Activated CD4-positive, alpha-beta T cell treated with anti-CD3 and anti-CD28 coated beads for 1 hour (primary cell): Measurements from ENCODE around the gene FBXW11.

Experiments
- DNase-seq: peaks from one replicate; pipeline ENCODE4 v3.0.0-alpha.2; 2020

The FBXW11 gene

GRCh38 chr5:171838066-171838465 is 168.4 kb downstream of the FBXW11 start:
- no peak for DNase-seq

DNA sequence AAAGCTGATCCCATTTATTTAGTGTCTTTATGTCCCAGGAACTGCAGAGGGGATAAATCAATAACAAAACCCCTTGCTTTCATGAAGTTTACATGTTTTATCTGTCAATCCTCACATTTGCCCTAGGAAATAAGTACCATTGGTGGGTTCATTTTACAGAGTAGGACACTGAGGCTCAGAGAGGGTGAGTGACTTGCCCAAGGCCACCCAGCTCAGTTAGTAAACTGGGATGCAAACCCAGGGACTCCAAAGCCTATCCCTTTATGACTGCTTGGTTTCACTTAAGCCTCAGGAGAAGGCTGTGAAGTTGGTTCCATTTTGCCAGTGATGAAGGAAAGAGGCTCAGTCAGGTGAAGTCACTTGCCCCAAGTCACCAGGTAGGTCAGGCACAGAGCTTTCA is 168.9 kb downstream of the FBXW11 start:
- DNase-seq: no peak

DNA sequence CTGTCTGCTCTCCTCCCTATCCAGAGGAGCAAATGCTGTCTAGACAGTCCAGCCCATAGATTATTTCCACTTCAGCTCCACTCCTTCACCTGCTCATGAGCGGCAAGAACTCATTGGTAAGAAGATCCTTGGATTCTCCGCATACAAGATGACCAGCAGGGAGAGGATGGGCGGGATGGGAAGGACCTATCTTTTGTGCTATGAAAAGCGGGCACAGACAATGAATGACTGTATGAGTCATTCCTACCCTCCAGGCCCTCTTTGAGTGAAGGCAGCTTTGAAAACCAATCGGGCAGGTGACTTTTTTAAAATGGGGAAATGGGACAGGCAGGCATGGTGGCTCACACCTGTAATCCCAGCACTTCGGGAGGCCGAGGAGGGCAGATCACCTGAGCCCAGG is 171.4 kb downstream of the FBXW11 start:
- DNase-seq: no peak

- DNase-seq: no peak
Measured at GRCh38 chr5:171834461-171834860, 172.0 kb downstream of the FBXW11 start.

DNA sequence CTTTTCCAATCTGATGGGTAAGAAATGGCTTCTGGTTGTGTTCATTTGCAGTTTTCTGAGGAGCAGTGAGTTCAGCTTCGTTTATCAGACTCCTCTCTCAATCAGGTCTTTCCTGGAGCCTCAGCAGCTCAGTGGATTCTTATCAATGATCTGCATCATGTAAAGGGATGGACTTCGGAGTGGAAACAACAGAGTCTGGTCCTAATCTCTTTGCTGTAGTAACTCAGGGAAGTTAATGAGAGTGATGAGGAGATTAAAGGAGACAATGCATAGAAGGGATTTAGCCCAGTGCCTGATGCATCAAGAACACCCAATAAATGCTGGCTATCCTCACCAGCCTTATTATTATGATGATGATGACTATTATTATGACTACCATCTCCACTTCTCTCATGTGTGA is 173.7 kb downstream of the FBXW11 start:
- no peak for DNase-seq

DNA sequence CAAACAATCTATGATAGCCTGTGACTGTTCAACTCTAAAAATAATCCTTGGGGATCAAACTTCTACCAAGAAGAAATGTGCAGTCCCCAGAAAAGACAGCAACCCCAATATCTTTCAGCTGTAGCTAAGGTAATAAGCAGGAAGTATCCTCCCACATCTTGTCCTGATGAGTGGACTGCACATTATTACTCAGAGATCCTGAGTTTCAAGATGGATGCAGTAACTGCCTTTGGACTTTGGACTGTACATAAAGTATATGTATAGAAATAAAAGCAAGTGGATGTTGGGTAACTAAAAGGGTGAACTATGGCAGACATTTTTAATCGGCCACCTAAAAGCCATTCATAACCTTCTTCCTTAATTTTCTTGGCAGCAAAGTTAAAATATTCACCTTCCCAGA is 175.8 kb downstream of the FBXW11 start:
- no peak for DNase-seq

GRCh38 chr5:171827162-171827561 is 179.3 kb downstream of the FBXW11 start:
- DNase-seq: no peak

DNA sequence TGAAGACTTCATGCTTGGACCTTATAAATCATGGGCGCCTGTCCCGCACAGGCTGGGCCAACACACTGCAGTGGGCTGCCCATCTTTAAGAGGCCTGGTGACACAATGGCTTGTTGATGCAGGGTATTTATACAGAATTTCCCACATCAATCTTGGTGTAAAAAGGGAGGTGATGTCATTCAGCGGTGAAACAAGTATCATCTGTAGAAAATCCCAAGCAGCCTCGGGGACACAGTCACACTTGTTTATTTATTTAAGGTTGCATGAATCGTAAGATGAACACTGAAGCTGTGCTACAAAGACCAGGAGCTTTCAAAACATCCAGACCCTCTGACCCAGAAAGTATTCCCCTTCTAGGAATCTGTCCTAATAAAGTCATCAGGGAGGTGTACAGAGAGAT is 180.3 kb downstream of the FBXW11 start:
- DNase-seq: no peak

DNA sequence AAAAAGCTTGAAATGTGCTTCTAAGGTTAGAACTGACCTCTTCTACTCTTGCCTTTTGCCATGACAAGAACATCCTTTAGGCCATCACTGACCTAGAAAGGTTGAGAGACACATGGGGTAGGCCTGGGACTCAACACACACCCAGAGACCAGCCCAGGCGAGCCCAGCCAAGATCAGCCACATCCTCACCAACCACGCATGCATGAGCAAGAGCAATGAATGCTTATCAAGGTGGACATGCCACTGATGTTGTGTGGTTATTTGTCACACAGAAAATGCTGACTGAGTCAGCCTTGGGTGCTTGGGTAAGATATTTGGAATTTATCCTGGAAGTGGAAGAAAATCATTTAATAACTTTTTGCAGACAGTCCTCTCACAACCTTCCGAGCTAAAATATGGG is 181.4 kb downstream of the FBXW11 start:
- DNase-seq: no peak

- DNase-seq: no peak
Measured at GRCh38 chr5:171823269-171823668, 183.2 kb downstream of the FBXW11 start.

DNA sequence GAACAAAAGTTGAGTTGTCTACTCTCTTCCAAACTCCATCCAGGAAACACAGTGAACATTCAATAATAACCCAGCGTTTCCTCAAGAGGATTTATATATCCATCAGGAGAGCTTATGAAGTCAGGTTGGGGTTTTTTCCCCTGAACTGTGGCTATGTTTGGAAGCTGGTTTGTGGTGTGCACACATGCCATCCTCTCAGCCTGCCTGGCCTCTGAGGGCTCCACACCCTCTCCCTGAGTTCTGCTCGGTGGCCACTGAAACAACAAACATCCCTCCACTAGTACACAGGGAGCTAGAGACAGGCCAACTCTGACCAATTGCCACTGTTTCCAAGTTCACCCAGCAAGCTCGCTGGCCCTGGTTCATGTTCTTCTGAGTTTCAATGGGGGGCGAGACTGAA is 185.2 kb downstream of the FBXW11 start:
- DNase-seq: no peak

GRCh38 chr5:171820561-171820960 is 185.9 kb downstream of the FBXW11 start:
- DNase-seq: no peak

GRCh38 chr5:171816666-171817065 is 189.8 kb downstream of the FBXW11 start:
- no peak for DNase-seq

DNA sequence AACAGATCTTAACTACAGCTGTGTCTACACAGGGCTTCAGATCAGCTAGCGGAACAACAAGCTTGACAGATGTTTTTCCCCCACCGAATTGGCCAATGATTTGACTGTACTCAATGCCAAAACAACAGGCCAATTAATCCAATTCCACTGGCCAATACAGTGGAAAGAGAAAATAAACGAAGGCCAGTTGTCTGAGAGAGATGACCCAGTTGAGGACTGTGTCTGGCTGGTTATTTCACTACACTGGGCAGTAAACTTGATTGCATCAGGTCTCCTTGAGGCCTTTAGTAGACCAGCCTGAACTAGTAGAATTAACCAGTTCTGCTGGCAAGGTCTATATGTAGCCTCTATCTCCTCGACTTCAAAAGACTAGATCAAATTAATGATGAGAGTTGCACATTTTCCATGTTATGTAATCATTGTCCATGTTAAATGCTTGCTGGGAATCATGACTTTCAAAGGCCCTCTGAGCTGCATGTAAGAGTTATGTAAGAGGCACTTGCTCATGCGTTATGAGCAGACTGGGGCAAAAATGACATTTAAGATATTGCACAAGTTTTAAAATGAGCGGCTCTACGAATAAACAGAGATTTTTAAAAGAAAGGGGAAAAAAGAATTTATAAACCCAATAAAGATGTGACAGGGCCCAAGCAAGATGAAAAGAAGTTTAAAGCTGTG is 192.5 kb downstream of the FBXW11 start:
- no peak for DNase-seq

GRCh38 chr5:171813270-171813669 is 193.2 kb downstream of the FBXW11 start:
- no peak for DNase-seq
